Large intestine (tissue), 3 donors: ENCODE data around the gene LPP. TPM values are rescaled to one million over a fixed set of nuclear protein-coding genes. Genes with fewer than 3 reads are reported as not detected.

Experiments used
- DNase-seq, 2 donors: peaks; one replicate each; pipeline versions ENCODE4 v3.0.0 to v3.0.0-alpha.2; 2013
- H3K27ac ChIP-seq: one replicate; pipeline ENCODE4 v1.5.1; 2013; ENCODE audit warnings: low read length
- H3K27me3 ChIP-seq: 2 replicates; pipeline ENCODE4 v1.6.1; 2013; ENCODE audit warnings: low read length; ENCODE audit not compliant: control insufficient read depth, insufficient read depth
- H3K36me3 ChIP-seq: 2 replicates; pipeline ENCODE4 v1.6.1; 2013; ENCODE audit warnings: low read length; ENCODE audit not compliant: control insufficient read depth, insufficient read depth
- H3K4me1 ChIP-seq: one replicate; pipeline ENCODE4 v1.6.1; 2013; ENCODE audit warnings: low read length; ENCODE audit not compliant: control insufficient read depth, insufficient read depth
- H3K4me3 ChIP-seq: one replicate; pipeline ENCODE4 v1.5.1; 2013; ENCODE audit warnings: low read length
- H3K9me3 ChIP-seq: one replicate; pipeline ENCODE4 v1.6.1; 2013; ENCODE audit warnings: mild to moderate bottlenecking, low read depth, low read length, moderate library complexity; ENCODE audit not compliant: control insufficient read depth
- WGBS: methylation state at CpG from one replicate; pipeline ENCODE4 v1.1.5; 2013; ENCODE audit warnings: low lambda C conversion rate; ENCODE audit not compliant: insufficient coverage; 5-methylcytosine and 5-hydroxymethylcytosine counted together
- polyA plus RNA-seq: library from polyadenylated mRNA; unstranded; fragments of 120-200 nt; gene quantifications from one replicate; pipeline ENCODE4 v1.2.1, GENCODE V29; 2013

Gene LPP
- polyA plus RNA-seq, 1 donor: 41.2 TPM

- H3K4me3 ChIP-seq: no peak overlapping the region
- no peaks in the 10 kb centered on the region for H3K27me3 ChIP-seq
- H3K9me3 ChIP-seq: no peaks in the 10 kb centered on the region
- H3K27ac ChIP-seq: no peak overlapping the region
- peaks cover 5% of the 10 kb centered on the region for H3K36me3 ChIP-seq
- no CpG with 5 or more reads among the region's 4 CpGs for WGBS
- H3K4me1 ChIP-seq: no peaks in the 10 kb centered on the region
- DNase-seq: no peak
Observed at GRCh38 chr3:188476935-188477334, 323.0 kb downstream of the LPP start.

- H3K27me3 ChIP-seq: no peaks in the 10 kb centered on the region
- no peak overlapping the region for H3K4me3 ChIP-seq
- no peaks in the 10 kb centered on the region for H3K4me1 ChIP-seq
- WGBS: no CpG with 5 or more reads among the region's 4 CpGs
- H3K27ac ChIP-seq: no peak overlapping the region
- H3K36me3 ChIP-seq: peaks cover 9% of the 10 kb centered on the region
- DNase-seq: no peak
- H3K9me3 ChIP-seq: no peaks in the 10 kb centered on the region
Observed at GRCh38 chr3:188480011-188480410, 326.1 kb downstream of the LPP start.

- DNase-seq: no peak
- Histone ChIP-seq H3K4me3 (no peak overlapping the region), H3K36me3 (peaks cover 16% of the 10 kb centered on the region), H3K27ac (no peak overlapping the region), H3K9me3 (no peaks in the 10 kb centered on the region), H3K4me1 (no peaks in the 10 kb centered on the region), H3K27me3 (no peaks in the 10 kb centered on the region)
- no CpG with 5 or more reads among the region's 4 CpGs for WGBS
Observed at GRCh38 chr3:188482929-188483328, 329.0 kb downstream of the LPP start.

GRCh38 chr3:188486126-188486525, 332.2 kb downstream of the LPP start:
- whole genome bisulfite sequencing: 100% methylated on average over 4 of the region's 5 CpGs

GRCh38 chr3:188486952-188487351, 333.0 kb downstream of the LPP start:
- H3K4me3 ChIP-seq: no peak overlapping the region
- H3K36me3 ChIP-seq: peaks cover 19% of the 10 kb centered on the region
- no peak overlapping the region for H3K27ac ChIP-seq
- no peaks in the 10 kb centered on the region for H3K27me3 ChIP-seq
- DNase-seq: no peak
- no peaks in the 10 kb centered on the region for H3K9me3 ChIP-seq
- no peaks in the 10 kb centered on the region for H3K4me1 ChIP-seq
- WGBS: 80% methylated on average over 1 of the region's 3 CpGs

More at GRCh38 chr3:188486126-188486525, 332.2 kb downstream of the LPP start:
- no peaks in the 10 kb centered on the region for H3K4me1 ChIP-seq
- no peak overlapping the region for H3K27ac ChIP-seq
- H3K4me3 ChIP-seq: no peak overlapping the region
- no peak for DNase-seq
- peaks cover 14% of the 10 kb centered on the region for H3K36me3 ChIP-seq
- no peaks in the 10 kb centered on the region for H3K9me3 ChIP-seq
- no peaks in the 10 kb centered on the region for H3K27me3 ChIP-seq

- no peaks in the 10 kb centered on the region for H3K4me1 ChIP-seq
- peaks cover 20% of the 10 kb centered on the region for H3K36me3 ChIP-seq
- H3K4me3 ChIP-seq: no peak overlapping the region
- no peaks in the 10 kb centered on the region for H3K9me3 ChIP-seq
- H3K27me3 ChIP-seq: no peaks in the 10 kb centered on the region
- no peak for DNase-seq
- no peak overlapping the region for H3K27ac ChIP-seq
- WGBS: no CpG with 5 or more reads among the region's 5 CpGs
Observed at GRCh38 chr3:188487652-188488051, 333.7 kb downstream of the LPP start.

- WGBS: 100% methylated on average over 1 of the region's 6 CpGs
- H3K4me3 ChIP-seq: no peak overlapping the region
- DNase-seq: no peak
- no peaks in the 10 kb centered on the region for H3K27me3 ChIP-seq
- H3K9me3 ChIP-seq: no peaks in the 10 kb centered on the region
- peaks cover 20% of the 10 kb centered on the region for H3K36me3 ChIP-seq
- no peak overlapping the region for H3K27ac ChIP-seq
- H3K4me1 ChIP-seq: no peaks in the 10 kb centered on the region
Observed at GRCh38 chr3:188488801-188489200, 334.8 kb downstream of the LPP start.

- WGBS: 100% methylated on average over 1 of the region's 1 CpG
- Histone ChIP-seq H3K27ac (no peak overlapping the region), H3K36me3 (peaks cover 18% of the 10 kb centered on the region), H3K4me1 (no peaks in the 10 kb centered on the region), H3K4me3 (no peak overlapping the region), H3K9me3 (no peaks in the 10 kb centered on the region), H3K27me3 (no peaks in the 10 kb centered on the region)
- no peak for DNase-seq
Observed at GRCh38 chr3:188489639-188490405, 335.9 kb downstream of the LPP start.

- no CpG with 5 or more reads among the region's 11 CpGs for WGBS
- Histone ChIP-seq H3K9me3 (no peaks in the 10 kb centered on the region), H3K36me3 (peaks cover 12% of the 10 kb centered on the region), H3K27ac (no peak overlapping the region), H3K4me1 (no peaks in the 10 kb centered on the region), H3K4me3 (no peak overlapping the region), H3K27me3 (no peaks in the 10 kb centered on the region)
- DNase-seq: no peak
Observed at GRCh38 chr3:188490416-188490815, 336.5 kb downstream of the LPP start.

GRCh38 chr3:188491276-188491687, 337.3 kb downstream of the LPP start:
- Histone ChIP-seq H3K36me3 (peaks cover 10% of the 10 kb centered on the region), H3K9me3 (no peaks in the 10 kb centered on the region), H3K27ac (no peak overlapping the region), H3K27me3 (no peaks in the 10 kb centered on the region), H3K4me3 (no peak overlapping the region), H3K4me1 (no peaks in the 10 kb centered on the region)
- no CpG with 5 or more reads among the region's 1 CpG for WGBS
- no peak for DNase-seq

GRCh38 chr3:188496390-188496789, 342.4 kb downstream of the LPP start:
- DNase-seq: no peak
- 90% methylated on average over 2 of the region's 3 CpGs for WGBS
- H3K4me3 ChIP-seq: no peak overlapping the region
- peaks cover 3% of the 10 kb centered on the region for H3K9me3 ChIP-seq
- H3K27ac ChIP-seq: no peak overlapping the region
- no peaks in the 10 kb centered on the region for H3K4me1 ChIP-seq
- H3K36me3 ChIP-seq: peaks cover 5% of the 10 kb centered on the region
- no peaks in the 10 kb centered on the region for H3K27me3 ChIP-seq
